RWPE2 (cell line): ENCODE data around the gene MTFR2.
"Not testable (repeated sequence)": the region's sequence is repeated elsewhere in the genome, so short reads cannot be mapped to it uniquely, and the experiment has no call there.

Experiments
- ATAC-seq: fragments of 200-7000 bp; cut with Tn5 transposase; 3 replicates; pipeline ENCODE4 v1.9.1; 2021; ENCODE audit warnings: low read depth
- DNase-seq: peaks from one replicate; pipeline ENCODE4 v3.0.0-alpha.2; 2020; ENCODE audit warnings: low spot score
- H3K27ac ChIP-seq: fragments of 450-650 bp; 2 replicates; pipeline ENCODE4 v1.5.1; 2017; ENCODE audit warnings: mild to moderate bottlenecking; ENCODE audit not compliant: poor library complexity, severe bottlenecking
- H3K27me3 ChIP-seq: fragments of 250-450 bp; sonication (Bioruptor Pico); 2 replicates; pipeline ENCODE4 v1.5.1; 2021; ENCODE audit warnings: mild to moderate bottlenecking, moderate library complexity; ENCODE audit not compliant: insufficient read depth, poor library complexity, severe bottlenecking
- H3K36me3 ChIP-seq: fragments of 250-450 bp; sonication (Bioruptor Pico); 2 replicates; pipeline ENCODE4 v1.5.1; 2020; ENCODE audit warnings: low read depth, mild to moderate bottlenecking, moderate library complexity
- H3K4me1 ChIP-seq: fragments of 250-450 bp; sonication (Bioruptor Pico); 2 replicates; pipeline ENCODE4 v1.5.1; 2021; ENCODE audit warnings: mild to moderate bottlenecking, moderate library complexity; ENCODE audit not compliant: insufficient read depth, poor library complexity, severe bottlenecking
- H3K4me3 ChIP-seq: fragments of 250-450 bp; sonication (Bioruptor Pico); 2 replicates; pipeline ENCODE4 v1.5.1; 2021; ENCODE audit warnings: mild to moderate bottlenecking, moderate library complexity; ENCODE audit not compliant: severe bottlenecking
- H3K9me3 ChIP-seq: fragments of 250-450 bp; sonication (Bioruptor Pico); 2 replicates; pipeline ENCODE4 v1.5.1; 2021; ENCODE audit warnings: mild to moderate bottlenecking, moderate library complexity; ENCODE audit not compliant: severe bottlenecking
- CTCF ChIP-seq: fragments of 450-650 bp; IDR thresholded peaks from one replicate; pipeline ENCODE4 v1.5.1; 2017; ENCODE audit warnings: mild to moderate bottlenecking, moderate library complexity; ENCODE audit not compliant: poor library complexity, severe bottlenecking

The MTFR2 gene

GRCh38 chr6:136226674-136227377 is 23.3 kb downstream of the MTFR2 start:
- no peak overlapping the region for H3K27ac ChIP-seq
- DNase-seq (no peak), ATAC-seq (peak; percentile 31; the same call in 2 of the 3 replicates)
- H3K9me3 ChIP-seq, result no peaks in the 10 kb centered on the region
- TF ChIP-seq CTCF, result no peak
- H3K4me3 ChIP-seq, result no peak overlapping the region
- peaks cover 5% of the 10 kb centered on the region; the same call in 1 of the 2 replicates for H3K36me3 ChIP-seq
- H3K27me3 ChIP-seq, result no peaks in the 10 kb centered on the region
- H3K4me1 ChIP-seq, result peaks cover 5% of the 10 kb centered on the region

GRCh38 chr6:136226027-136226673 is 24.0 kb downstream of the MTFR2 start:
- no peaks in the 10 kb centered on the region for H3K9me3 ChIP-seq
- peak; percentile 68 for ATAC-seq
- H3K4me3 ChIP-seq, result peak overlapping the region; percentile 9
- peaks cover 5% of the 10 kb centered on the region for H3K4me1 ChIP-seq
- no peak overlapping the region for H3K27ac ChIP-seq
- no peak for DNase-seq
- H3K27me3 ChIP-seq, result no peaks in the 10 kb centered on the region
- peaks cover 5% of the 10 kb centered on the region; the same call in 1 of the 2 replicates for H3K36me3 ChIP-seq
- peak; percentile 100 for TF ChIP-seq CTCF

- no peak overlapping the region for H3K27ac ChIP-seq
- TF ChIP-seq CTCF, result no peak
- H3K4me3 ChIP-seq, result no peak overlapping the region
- no peaks in the 10 kb centered on the region for H3K36me3 ChIP-seq
- DNase-seq (no peak), ATAC-seq (no peak)
- H3K27me3 ChIP-seq, result no peaks in the 10 kb centered on the region
- peaks cover 5% of the 10 kb centered on the region for H3K4me1 ChIP-seq
- no peaks in the 10 kb centered on the region for H3K9me3 ChIP-seq
Measured at GRCh38 chr6:136225496-136225895, 24.6 kb downstream of the MTFR2 start.

- H3K27me3 ChIP-seq, ATAC-seq, H3K27ac ChIP-seq, H3K9me3 ChIP-seq, DNase-seq, H3K4me1 ChIP-seq, H3K4me3 ChIP-seq, H3K36me3 ChIP-seq: not testable (repeated sequence)
Measured at GRCh38 chr6:136224974-136225373, 25.1 kb downstream of the MTFR2 start.

GRCh38 chr6:136216503-136217401 is 33.4 kb downstream of the MTFR2 start:
- Histone ChIP-seq H3K36me3 (no peaks in the 10 kb centered on the region), H3K27me3 (no peaks in the 10 kb centered on the region), H3K9me3 (no peaks in the 10 kb centered on the region), H3K4me3 (no peak overlapping the region), H3K4me1 (no peaks in the 10 kb centered on the region), H3K27ac (no peak overlapping the region)
- DNase-seq, result no peak
- no peak for ATAC-seq
- no peak for TF ChIP-seq CTCF
